ENCODE results near the gene SIL1.

Gene SIL1

DNA sequence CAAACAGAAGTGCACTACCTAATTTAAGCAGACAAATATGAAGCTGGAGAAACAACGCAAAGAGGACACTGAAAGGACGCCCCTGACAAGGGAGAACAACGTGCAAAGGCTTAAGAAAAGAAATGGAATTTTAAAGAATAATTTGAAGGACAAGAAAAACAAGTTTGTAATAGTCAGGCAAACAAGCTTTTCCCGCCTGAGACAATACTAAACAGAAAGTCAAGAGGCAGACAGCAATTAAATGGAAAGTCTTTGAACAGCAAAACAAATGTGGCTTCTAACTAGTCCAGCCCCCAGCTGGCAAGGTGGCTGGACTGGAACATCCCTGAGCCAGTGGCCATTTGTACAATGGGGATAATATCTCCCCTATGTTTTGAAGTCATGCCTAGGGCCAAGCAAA lies 63.3 kb downstream of the SIL1 start:
- TF ChIP-seq MAX (IDR thresholded peaks at IDR 0.05) (no peak), CEBPB (IDR thresholded peaks at IDR 0.05) (no peak), EP300 (IDR thresholded peaks at IDR 0.05; ENCODE audit: borderline replicate concordance) (no peak), TEAD4 (IDR thresholded peaks at IDR 0.05) (no peak), YY1 (IDR thresholded peaks at IDR 0.05; ENCODE audit: low read depth) (no peak), RAD21 (IDR thresholded peaks at IDR 0.05; ENCODE audit: low read depth) (no peak), NFIC (IDR thresholded peaks at IDR 0.05) (no peak), ZBTB7A (IDR thresholded peaks at IDR 0.05; ENCODE audit: low read depth) (no peak), TCF12 (IDR thresholded peaks at IDR 0.05; ENCODE audit: low read depth) (no peak), EGR1 (IDR thresholded peaks at IDR 0.05) (no peak), FOXM1 (IDR thresholded peaks at IDR 0.05; ENCODE audit: borderline replicate concordance, low read depth) (no peak), CREB1 (IDR thresholded peaks at IDR 0.05; ENCODE audit: low read depth) (no peak), TAF1 (IDR thresholded peaks at IDR 0.05; ENCODE audit: low read depth) (no peak), USF1 (IDR thresholded peaks at IDR 0.05) (no peak)
- TF ChIP-seq, protein P1, sequence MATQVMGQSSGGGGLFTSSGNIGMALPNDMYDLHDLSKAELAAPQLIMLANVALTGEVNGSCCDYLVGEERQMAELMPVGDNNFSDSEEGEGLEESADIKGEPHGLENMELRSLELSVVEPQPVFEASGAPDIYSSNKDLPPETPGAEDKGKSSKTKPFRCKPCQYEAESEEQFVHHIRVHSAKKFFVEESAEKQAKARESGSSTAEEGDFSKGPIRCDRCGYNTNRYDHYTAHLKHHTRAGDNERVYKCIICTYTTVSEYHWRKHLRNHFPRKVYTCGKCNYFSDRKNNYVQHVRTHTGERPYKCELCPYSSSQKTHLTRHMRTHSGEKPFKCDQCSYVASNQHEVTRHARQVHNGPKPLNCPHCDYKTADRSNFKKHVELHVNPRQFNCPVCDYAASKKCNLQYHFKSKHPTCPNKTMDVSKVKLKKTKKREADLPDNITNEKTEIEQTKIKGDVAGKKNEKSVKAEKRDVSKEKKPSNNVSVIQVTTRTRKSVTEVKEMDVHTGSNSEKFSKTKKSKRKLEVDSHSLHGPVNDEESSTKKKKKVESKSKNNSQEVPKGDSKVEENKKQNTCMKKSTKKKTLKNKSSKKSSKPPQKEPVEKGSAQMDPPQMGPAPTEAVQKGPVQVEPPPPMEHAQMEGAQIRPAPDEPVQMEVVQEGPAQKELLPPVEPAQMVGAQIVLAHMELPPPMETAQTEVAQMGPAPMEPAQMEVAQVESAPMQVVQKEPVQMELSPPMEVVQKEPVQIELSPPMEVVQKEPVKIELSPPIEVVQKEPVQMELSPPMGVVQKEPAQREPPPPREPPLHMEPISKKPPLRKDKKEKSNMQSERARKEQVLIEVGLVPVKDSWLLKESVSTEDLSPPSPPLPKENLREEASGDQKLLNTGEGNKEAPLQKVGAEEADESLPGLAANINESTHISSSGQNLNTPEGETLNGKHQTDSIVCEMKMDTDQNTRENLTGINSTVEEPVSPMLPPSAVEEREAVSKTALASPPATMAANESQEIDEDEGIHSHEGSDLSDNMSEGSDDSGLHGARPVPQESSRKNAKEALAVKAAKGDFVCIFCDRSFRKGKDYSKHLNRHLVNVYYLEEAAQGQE (IDR thresholded peaks at IDR 0.05; ENCODE audit: low read depth), result no peak

DNA sequence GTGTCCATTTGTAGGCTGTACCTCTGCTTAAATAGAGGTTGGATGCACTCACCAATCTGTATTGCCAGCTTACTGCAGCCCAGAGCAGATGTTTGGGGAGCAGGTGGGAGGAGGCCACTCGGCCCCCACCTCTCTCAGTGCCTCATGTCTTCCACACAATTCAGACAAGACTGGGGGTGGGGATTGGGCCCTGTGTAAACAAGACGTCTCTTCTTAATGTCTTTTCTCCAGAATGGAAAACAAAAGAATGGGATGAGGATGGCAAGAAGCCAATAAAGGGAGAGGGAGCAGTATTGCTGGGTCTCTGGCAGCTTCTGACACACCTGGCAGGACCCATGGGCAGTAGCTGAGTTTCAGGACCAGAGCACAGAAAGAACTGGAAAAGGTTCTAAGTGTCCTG lies 64.9 kb downstream of the SIL1 start:
- TF ChIP-seq CEBPB (IDR thresholded peaks at IDR 0.05) (no peak), EP300 (IDR thresholded peaks at IDR 0.05; ENCODE audit: borderline replicate concordance) (no peak), YY1 (IDR thresholded peaks at IDR 0.05; ENCODE audit: low read depth) (no peak), NFIC (IDR thresholded peaks at IDR 0.05) (no peak), FOXM1 (IDR thresholded peaks at IDR 0.05; ENCODE audit: borderline replicate concordance, low read depth) (no peak), MAX (IDR thresholded peaks at IDR 0.05) (no peak), CREB1 (IDR thresholded peaks at IDR 0.05; ENCODE audit: low read depth) (no peak), ZBTB7A (IDR thresholded peaks at IDR 0.05; ENCODE audit: low read depth) (no peak)
- TF ChIP-seq, protein P1 (IDR thresholded peaks at IDR 0.05; ENCODE audit: low read depth), result no peak

DNA sequence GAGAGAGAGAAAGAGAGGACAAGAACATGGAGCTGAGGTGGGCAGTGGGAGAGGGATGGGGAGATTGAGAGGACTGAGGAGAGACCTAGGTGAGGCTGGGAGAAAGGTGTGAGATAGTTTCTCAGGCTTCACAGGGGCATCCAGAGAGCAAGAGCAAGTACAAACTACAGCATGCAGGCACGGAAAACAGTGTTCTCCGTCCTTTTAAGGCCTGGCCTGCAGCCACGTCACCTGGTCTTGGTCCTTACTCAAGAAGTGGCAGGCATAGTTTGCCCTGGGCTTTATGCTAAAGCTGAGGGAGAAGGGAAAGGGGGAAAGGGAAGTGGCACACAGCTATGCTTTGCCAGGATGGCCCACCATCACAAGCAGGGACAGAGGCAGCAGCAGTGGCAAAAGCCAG lies 65.7 kb downstream of the SIL1 start:
- no peak for TF ChIP-seq EP300 (IDR thresholded peaks at IDR 0.05; ENCODE audit: borderline replicate concordance)
- no peak for TF ChIP-seq EGR1 (IDR thresholded peaks at IDR 0.05)
- no peak for TF ChIP-seq TAF1 (IDR thresholded peaks at IDR 0.05; ENCODE audit: low read depth)
- TF ChIP-seq NFIC (IDR thresholded peaks at IDR 0.05), result no peak
- no peak for TF ChIP-seq ZBTB7A (IDR thresholded peaks at IDR 0.05; ENCODE audit: low read depth)
- no peak for TF ChIP-seq TEAD4 (IDR thresholded peaks at IDR 0.05)
- TF ChIP-seq USF1 (IDR thresholded peaks at IDR 0.05), result no peak
- TF ChIP-seq MAX (IDR thresholded peaks at IDR 0.05), result no peak
- TF ChIP-seq TCF12 (IDR thresholded peaks at IDR 0.05; ENCODE audit: low read depth), result no peak
- no peak for TF ChIP-seq CEBPB (IDR thresholded peaks at IDR 0.05)
- TF ChIP-seq RAD21 (IDR thresholded peaks at IDR 0.05; ENCODE audit: low read depth), result no peak
- no peak for TF ChIP-seq CREB1 (IDR thresholded peaks at IDR 0.05; ENCODE audit: low read depth)
- TF ChIP-seq YY1 (IDR thresholded peaks at IDR 0.05; ENCODE audit: low read depth), result no peak
- TF ChIP-seq, protein P1 (IDR thresholded peaks at IDR 0.05; ENCODE audit: low read depth), result no peak
- TF ChIP-seq FOXM1 (IDR thresholded peaks at IDR 0.05; ENCODE audit: borderline replicate concordance, low read depth), result no peak

- TF ChIP-seq NFIC (IDR thresholded peaks at IDR 0.05) (no peak), FOXM1 (IDR thresholded peaks at IDR 0.05; ENCODE audit: borderline replicate concordance, low read depth) (no peak), ZBTB7A (IDR thresholded peaks at IDR 0.05; ENCODE audit: low read depth) (no peak), CREB1 (IDR thresholded peaks at IDR 0.05; ENCODE audit: low read depth) (no peak), MAX (IDR thresholded peaks at IDR 0.05) (no peak), TEAD4 (IDR thresholded peaks at IDR 0.05) (no peak), TCF12 (IDR thresholded peaks at IDR 0.05; ENCODE audit: low read depth) (no peak), TAF1 (IDR thresholded peaks at IDR 0.05; ENCODE audit: low read depth) (no peak)
- TF ChIP-seq, protein P1 (IDR thresholded peaks at IDR 0.05; ENCODE audit: low read depth), result no peak
Observed at GRCh38 chr5:139131921-139132432, 66.2 kb downstream of the SIL1 start.
